ENCODE measurements around the gene PANK1.

DNA sequence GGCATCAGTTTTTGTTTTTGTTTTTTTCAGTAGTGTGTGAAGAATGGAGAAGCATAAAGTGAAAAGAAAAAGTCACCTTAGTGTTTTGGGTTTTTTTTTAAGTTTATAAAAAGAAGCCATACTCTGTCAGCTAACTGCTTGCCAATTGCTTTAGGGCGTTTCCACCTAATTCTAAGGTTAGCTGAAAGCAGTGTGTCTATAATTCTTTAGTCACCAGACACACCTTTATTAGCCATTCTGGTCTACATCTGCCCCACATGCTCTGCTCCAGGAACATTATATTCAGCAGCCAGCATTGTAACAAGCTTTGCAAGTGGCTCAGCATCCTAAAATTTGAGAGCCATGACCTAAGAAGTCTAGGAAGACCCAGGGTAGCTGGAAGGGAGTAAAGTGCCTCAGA lies 95.5 kb downstream of the PANK1 start:
- TF ChIP-seq TAF1 (IDR thresholded peaks at IDR 0.05; ENCODE audit: low read depth, low read length) (no peak), CBX8 (IDR thresholded peaks at IDR 0.05; ENCODE audit: borderline replicate concordance, low read depth, low read length) (no peak), EZH2 (IDR thresholded peaks at IDR 0.05; ENCODE audit: low read depth, low read length, severe bottlenecking) (no peak), MAFK (IDR thresholded peaks at IDR 0.05; ENCODE audit: low read depth, low read length) (no peak), POLR2AphosphoS5 (IDR thresholded peaks at IDR 0.05; ENCODE audit: low read depth, low read length) (no peak)
- TF ChIP-seq, protein P1, sequence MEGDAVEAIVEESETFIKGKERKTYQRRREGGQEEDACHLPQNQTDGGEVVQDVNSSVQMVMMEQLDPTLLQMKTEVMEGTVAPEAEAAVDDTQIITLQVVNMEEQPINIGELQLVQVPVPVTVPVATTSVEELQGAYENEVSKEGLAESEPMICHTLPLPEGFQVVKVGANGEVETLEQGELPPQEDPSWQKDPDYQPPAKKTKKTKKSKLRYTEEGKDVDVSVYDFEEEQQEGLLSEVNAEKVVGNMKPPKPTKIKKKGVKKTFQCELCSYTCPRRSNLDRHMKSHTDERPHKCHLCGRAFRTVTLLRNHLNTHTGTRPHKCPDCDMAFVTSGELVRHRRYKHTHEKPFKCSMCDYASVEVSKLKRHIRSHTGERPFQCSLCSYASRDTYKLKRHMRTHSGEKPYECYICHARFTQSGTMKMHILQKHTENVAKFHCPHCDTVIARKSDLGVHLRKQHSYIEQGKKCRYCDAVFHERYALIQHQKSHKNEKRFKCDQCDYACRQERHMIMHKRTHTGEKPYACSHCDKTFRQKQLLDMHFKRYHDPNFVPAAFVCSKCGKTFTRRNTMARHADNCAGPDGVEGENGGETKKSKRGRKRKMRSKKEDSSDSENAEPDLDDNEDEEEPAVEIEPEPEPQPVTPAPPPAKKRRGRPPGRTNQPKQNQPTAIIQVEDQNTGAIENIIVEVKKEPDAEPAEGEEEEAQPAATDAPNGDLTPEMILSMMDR (IDR thresholded peaks at IDR 0.05; ENCODE audit: control extremely low read depth in 1 of 3, insufficient read depth in 1 of 3, low read depth in 1 of 3, low read length in 3 of 3), result no peak

Data from H1 (cell line).